GM19324 (cell line): ENCODE data around the gene HIVEP3.

Experiments
- ATAC-seq: cut with Tn5 transposase; IDR thresholded peaks from one replicate; pipeline ENCODE4 v1.9.1; 2021; ENCODE audit warnings: mild to moderate bottlenecking, moderate library complexity; ENCODE audit not compliant: unreplicated experiment, low FRiP score

The HIVEP3 gene

GRCh38 chr1:41876576-41877445 is 41.9 kb downstream of the HIVEP3 start:
- ATAC-seq, result no peak

GRCh38 chr1:41875487-41875886 is 43.2 kb downstream of the HIVEP3 start:
- ATAC-seq, result no peak

DNA sequence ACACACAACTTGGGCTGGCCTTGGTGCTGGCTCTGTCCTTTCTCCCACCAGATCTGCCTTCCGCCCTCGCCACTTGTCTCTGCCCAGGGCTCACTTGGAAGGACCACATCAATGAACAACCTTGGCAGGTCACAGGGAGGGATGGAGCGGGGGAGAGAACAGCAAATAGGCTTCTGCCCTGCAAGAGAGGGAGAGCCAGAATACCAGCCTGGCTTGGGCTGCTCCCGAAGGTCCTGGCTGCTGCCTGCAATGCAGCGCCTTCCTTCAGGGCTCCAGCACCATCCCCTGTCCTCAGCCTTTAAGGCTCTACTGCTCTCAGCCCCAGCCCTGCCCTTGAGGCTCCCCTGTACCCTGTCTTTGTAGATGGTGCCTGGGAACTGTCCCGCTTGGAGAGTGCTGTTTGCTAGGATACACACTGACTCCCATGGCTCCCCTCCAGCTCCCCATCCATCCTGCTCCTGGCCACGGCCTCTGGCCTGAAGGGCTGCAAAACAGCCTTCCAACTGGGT is 43.8 kb downstream of the HIVEP3 start:
- no peak for ATAC-seq

GRCh38 chr1:41874151-41874719 is 44.5 kb downstream of the HIVEP3 start:
- no peak for ATAC-seq

DNA sequence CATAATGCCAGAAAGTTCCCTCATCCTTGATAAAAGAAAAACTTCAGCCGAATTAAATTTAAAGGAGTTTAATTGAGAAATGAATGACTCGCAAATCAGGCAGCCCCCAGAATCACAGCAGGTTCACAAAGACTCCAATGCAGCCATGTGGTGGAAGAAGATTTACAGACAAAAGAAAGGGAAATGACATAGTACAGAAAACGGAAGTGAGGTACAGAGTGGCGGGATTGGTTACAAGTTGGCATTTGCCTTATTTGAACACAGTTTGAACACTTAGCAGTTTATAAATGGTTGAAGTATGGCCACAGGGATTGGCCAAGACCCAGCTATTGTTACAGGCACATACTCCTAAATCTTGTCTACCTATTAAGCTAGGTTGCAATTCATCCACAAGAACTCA is 46.6 kb downstream of the HIVEP3 start:
- no peak for ATAC-seq

DNA sequence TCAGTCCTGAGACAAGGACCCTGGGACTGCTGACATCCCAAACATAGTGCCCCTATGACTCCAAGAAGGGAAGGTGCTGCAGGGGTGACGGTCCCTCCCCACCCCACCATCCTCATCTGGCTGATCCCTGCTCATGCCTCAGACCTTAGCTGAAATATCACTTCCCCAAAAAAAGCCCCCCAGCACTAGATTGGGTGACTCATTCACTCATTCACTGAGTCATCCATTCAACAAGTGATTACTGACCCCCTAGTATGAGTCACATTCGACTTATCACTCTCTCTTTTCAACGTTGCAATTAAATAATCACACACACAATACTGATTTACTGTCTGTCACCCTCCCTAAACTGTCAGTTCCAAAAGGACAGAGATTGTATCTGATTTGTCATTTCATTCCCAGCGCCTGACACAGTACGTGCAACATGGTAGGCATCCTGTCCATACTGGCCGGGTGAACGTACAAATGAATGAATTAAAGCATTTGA is 48.6 kb downstream of the HIVEP3 start:
- ATAC-seq, result no peak

DNA sequence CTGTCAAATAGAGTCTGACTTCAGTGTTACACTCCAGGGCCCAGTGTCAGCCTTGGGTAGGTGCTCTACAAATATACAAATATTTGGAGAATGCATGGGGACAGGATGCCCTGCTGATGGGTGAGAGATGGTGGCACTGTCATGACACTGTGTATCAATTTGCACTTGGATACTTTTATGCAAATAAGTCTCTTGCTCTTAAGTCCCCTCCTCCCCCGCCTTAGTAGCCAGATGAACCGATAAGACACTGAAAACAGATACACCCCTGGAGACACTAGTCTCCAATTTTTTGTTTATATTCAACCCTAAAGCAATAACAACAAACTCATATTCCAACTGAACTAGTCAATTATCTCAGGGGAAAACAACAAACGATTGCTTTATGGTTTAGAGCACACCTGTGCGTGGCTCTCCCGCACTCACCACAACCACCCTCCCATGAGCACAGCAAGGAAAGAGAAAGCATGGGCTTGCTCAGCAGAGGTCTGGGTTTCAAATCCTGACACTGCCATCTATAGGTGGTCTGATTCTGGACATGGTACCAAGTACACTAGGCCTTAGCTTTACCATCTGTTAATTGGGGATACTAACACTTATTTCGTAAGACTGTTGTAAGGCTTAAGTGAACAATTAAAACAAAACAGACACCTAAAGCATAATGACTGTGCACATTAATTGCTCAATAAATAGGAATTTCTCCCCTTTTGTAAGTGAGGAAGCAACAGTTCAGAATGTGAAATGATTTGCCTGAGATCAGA is 50.3 kb downstream of the HIVEP3 start:
- ATAC-seq, result peak; percentile 73

DNA sequence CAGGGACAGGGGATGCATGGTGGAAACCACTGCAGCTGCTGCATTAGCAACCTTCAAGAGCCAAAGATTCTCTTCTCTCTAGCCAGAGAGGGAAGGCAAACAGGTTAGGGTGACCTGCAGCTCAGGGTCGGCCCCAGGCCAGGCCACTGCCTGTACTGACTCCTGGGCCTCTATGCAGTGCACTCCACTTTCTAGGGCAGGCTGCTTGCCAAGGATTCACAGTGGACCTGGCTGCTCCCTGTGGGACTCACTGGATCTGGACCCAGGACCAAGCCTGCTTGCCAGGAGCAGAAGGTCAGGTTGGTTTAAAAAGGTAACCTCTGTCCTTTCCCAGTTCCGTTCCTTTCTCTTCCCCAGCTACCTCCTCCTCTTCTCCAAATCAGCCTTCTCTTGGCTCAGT is 52.4 kb downstream of the HIVEP3 start:
- ATAC-seq, result no peak

GRCh38 chr1:41864471-41865040 is 54.2 kb downstream of the HIVEP3 start:
- no peak for ATAC-seq

GRCh38 chr1:41863718-41864117 is 55.0 kb downstream of the HIVEP3 start:
- no peak for ATAC-seq

DNA sequence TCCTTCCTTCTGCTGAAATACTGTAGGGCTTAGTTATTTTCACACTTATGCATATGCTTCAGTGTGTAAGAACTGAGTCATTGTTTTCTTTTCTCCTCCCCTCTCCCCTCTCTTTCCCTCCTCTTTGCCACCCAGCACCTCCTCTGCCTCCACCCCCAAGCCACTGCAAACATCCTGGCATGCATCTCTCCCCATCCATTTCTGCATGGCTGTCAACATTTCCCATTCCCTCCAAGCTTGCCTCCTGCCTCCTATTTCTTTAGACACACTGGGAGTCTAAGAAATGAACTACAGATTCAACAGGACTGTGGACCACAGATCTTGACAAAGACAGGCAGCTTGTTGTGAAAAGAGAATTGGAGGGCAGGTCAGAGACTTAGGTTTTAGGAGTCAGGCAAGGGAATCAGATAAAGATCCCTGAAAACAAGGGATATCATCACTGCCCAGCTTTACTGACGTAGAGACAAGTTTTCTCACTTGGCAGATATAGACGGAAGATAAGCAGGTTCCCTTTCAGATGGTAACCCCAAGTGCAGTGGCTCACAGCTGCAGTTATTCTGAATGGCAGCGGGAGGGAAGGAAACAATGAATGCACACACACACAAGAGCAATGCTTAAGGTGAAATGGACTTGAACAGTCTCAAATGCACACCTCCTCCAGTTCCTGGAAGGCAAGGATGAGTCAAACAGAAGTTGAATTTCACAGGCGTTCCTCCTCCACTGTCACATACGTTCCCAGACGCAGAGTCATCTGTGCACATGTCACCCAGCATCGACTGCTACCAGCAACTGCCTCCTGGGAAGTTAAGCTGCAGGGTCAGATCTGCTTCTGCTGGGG is 56.1 kb downstream of the HIVEP3 start:
- no peak for ATAC-seq

- no peak for ATAC-seq
Measured at GRCh38 chr1:41861535-41862383, 57.0 kb downstream of the HIVEP3 start.

DNA sequence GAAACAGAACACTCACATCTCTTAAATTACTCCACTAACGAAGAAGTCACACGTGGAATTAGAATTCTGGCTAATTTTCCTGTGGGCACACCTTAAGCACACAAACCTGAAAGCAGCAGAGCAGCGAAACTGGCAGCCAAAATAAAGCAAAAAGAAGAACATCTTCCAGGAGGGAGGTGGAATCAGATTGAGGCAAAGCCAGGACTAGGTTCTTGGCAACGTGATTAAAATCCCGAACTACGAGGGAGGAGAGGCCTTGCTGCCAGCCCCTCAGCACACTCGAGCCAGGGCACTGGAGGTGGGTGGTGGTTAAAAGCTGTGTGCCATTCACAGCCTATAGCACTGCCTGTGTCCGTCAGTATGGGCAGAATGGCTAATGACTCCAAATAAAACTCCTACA is 58.0 kb downstream of the HIVEP3 start:
- no peak for ATAC-seq

DNA sequence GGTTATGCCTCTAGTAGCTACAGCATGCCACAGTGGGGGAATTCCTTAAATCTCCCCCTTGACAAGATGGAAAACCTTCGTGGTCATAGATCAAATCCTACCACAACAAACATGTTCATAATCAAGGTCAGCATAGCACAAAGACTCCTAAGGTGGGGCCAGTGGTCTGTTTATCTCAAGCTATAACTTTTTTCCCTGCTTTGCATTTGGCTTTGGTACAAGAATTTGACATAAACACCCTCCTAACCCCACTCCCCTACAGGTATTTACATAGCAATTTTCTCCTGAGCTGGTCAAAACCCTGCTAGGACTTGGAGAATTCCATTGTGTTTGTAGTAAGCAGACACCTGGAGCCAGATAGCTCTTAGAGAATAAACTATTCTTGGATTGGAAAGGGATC is 58.5 kb downstream of the HIVEP3 start:
- no peak for ATAC-seq

DNA sequence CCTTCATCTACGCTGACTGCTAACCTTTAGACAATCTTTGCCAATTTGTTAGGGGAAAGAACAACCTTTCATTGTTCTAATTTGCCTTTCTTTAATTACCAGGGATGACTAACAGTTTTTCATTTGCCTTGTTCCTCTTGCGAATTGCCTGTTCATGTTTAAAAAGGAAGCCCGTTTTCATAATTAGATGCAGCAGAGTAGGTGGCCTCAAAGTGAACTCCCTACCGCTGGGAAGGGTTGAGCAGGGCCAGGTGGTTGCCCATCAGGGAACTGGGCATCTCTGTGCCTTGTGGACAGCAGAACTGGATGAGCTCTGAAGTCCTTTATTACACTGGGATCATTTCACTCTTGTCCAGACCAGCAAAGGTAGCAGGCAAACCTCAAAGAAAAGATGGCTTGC is 59.0 kb downstream of the HIVEP3 start:
- ATAC-seq, result no peak

DNA sequence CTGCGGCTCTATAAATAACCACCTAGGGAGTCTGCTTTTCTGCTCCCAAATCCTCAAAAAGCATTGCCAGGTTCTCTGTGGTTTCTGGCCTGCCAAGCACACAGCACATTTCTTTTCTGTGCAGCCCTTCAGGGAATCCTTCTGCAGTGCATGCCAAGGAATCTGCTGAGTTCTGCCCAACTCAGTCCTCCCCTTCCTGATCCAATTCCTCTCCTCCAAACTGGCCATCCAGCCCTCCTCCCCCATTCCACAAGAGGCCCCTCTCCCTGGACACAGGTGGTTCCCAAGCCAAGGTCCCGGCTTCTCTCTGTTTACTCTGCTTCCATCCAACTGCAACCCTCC is 61.8 kb downstream of the HIVEP3 start:
- no peak for ATAC-seq

DNA sequence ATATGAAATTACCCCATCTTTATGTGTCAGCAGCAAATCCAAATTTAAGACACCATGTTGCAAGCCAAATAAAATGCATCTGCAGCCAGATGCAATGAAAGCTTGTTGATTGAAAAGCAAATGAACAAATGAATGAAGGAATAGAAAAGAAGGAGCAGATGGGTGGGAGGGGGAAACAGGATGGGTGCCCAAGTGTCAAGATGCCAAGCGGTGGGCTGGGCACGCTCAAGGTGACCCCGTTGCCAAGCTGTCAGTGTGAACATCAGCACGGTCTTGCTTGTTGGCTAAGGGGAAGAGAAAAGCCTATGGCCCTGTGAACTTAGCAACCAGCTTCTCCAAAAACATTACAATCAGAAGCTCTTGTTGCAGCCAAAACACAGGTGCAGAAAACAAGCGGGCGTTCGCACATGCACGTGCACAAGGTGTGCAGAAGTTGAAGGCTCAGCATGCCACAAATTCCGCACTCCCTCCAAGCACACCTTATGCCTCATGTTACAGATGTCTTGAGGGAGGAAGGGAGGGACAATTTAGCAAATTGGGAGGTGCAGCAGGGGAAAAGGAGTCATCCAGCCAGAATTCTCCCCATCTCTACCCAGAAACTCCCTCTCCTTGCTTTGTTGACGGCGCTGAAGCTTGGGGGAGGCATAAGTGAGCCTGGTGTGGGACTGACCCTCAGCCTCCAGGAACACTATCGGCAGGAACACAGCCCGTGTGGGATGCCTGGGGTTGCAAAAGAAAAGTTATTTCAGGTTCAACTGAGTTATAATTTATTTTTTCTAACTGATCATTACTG is 62.4 kb downstream of the HIVEP3 start:
- no peak for ATAC-seq

DNA sequence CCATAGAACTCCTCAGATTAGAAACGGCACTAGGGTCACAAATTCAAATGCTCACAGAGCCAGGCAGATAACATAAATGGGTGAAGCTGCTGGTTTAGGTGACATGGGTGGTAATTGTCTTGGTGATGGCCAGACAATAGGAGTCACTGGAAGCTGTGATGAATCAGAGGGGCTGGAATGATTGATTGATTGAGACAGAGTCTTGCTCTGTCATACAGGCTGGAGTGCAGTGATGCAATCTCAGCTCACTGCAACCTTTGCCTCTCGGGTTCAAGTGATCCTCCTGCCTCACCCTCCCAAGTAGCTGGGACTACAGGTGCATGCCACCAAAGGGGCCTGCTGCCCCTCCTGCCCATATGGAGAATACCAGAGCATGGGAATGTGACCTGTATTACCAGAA is 63.0 kb downstream of the HIVEP3 start:
- ATAC-seq, result no peak
